A549 (cell line): ENCODE measurements around the gene PCYT2. TPM values are rescaled to one million over a fixed set of nuclear protein-coding genes. Genes with fewer than 3 reads are reported as not detected.

Experiments
- ATAC-seq, 2 experiments: fragments of 200-7000 bp in 1 of 2; fragments of >200 bp in 1 of 2; cut with Nextera tagmentation in 1 of 2; cut with Tn5 transposase in 1 of 2; 3 replicates each; pipeline versions ENCODE4 v1.8.0 to v1.9.1; 2018 to 2020; ENCODE audit warnings: mild to moderate bottlenecking in 1 of 2, moderate library complexity in 1 of 2
- CTCF ChIA-PET: fragments of 300-600 bp; sonication (Branson Sonifier 250); formaldehyde crosslinking; extraction: SDS; loops from one replicate; lab custom pipeline; 2021; ENCODE audit warnings: antibody characterized with exemption, inconsistent platforms; lab: Yijun Ruan, JAX
- POLR2A ChIA-PET: fragments of 350-600 bp; formaldehyde crosslinking; extraction: SDS; loops from one replicate; lab custom pipeline; 2021; ENCODE audit warnings: antibody characterized with exemption, inconsistent platforms; lab: Yijun Ruan, JAX
- DNase-seq, 2 experiments: peaks; one replicate each; pipeline versions ENCODE4 v3.0.0 to v3.0.0-alpha.2; 2011 to 2016; ENCODE audit warnings: low read depth in 1 of 2, low spot score in 1 of 2
- FAIRE-seq: peaks from 2 replicates; lab custom pipeline; 2011; peaks lifted over from hg19 to GRCh38; lab: Jason Lieb, UNC
- H3K27ac ChIP-seq, 2 experiments: fragments of >200 bp; sonication (Bioruptor Twin); formaldehyde crosslinking; 3 replicates each; pipeline ENCODE4 v1.5.1; 2016 to 2017
- H3K4me1 ChIP-seq: fragments of >200 bp; sonication (Bioruptor Twin); formaldehyde crosslinking; 3 replicates; pipeline ENCODE4 v1.6.1; 2016
- H3K4me2 ChIP-seq: fragments of >200 bp; sonication (Bioruptor Twin); formaldehyde crosslinking; 3 replicates; pipeline ENCODE4 v1.6.1; 2016
- H3K4me3 ChIP-seq: fragments of >200 bp; sonication (Bioruptor Twin); formaldehyde crosslinking; 3 replicates; pipeline ENCODE4 v1.5.1; 2016
- H3K9me3 ChIP-seq: fragments of >200 bp; sonication (Bioruptor Twin); formaldehyde crosslinking; 3 replicates; pipeline ENCODE4 v1.6.1; 2016
- GATA3 ChIP-seq: IDR thresholded peaks from 2 replicates; pipeline ENCODE4 v1.6.1; 2012; ENCODE audit warnings: borderline replicate concordance
- HOXA7 ChIP-seq: fragments of 250-450 bp; sonication (Bioruptor Pico); IDR thresholded peaks from 2 replicates; pipeline ENCODE4 v1.5.0; 2020; ENCODE audit warnings: mild to moderate bottlenecking, moderate library complexity
- HOXB5 ChIP-seq: fragments of 250-450 bp; sonication (Bioruptor Pico); IDR thresholded peaks from 2 replicates; pipeline ENCODE4 v1.5.0; 2020; ENCODE audit warnings: mild to moderate bottlenecking, moderate library complexity
- JUN ChIP-seq, 2 experiments: fragments of >200 bp; sonication (Bioruptor Twin); formaldehyde crosslinking; IDR thresholded peaks; 2 replicates in 1 of 2; 3 replicates in 1 of 2; pipeline ENCODE4 v1.6.1; 2016 to 2017
- POLR2A ChIP-seq: IDR thresholded peaks from 2 replicates; pipeline ENCODE4 v1.6.1; 2012; ENCODE audit warnings: mild to moderate bottlenecking, low read length
- POLR2AphosphoS2 ChIP-seq: conservative IDR thresholded peaks from 2 replicates; pipeline ENCODE4 v1.6.1; 2012; ENCODE audit warnings: low read length, improper control_type of control experiment, inconsistent platforms
- RAD21 ChIP-seq, 2 experiments: fragments of >200 bp in 1 of 2; sonication (Bioruptor Twin) in 1 of 2; formaldehyde crosslinking in 1 of 2; IDR thresholded peaks in 1 of 2; conservative IDR thresholded peaks in 1 of 2; 2 replicates in 1 of 2; 3 replicates in 1 of 2; pipeline ENCODE4 v1.6.1; 2012 to 2018; ENCODE audit warnings: inconsistent platforms in 1 of 2
- SMC3 ChIP-seq: fragments of >200 bp; sonication (Bioruptor Twin); formaldehyde crosslinking; IDR thresholded peaks from 3 replicates; pipeline ENCODE4 v1.6.1; 2018; ENCODE audit warnings: inconsistent platforms
- TFCP2L1 ChIP-seq: fragments of 250-450 bp; sonication (Bioruptor Pico); IDR thresholded peaks from 2 replicates; pipeline ENCODE4 v1.5.0; 2021; ENCODE audit warnings: mild to moderate bottlenecking
- TP53 ChIP-seq: fragments of 250-450 bp; sonication (Bioruptor Pico); IDR thresholded peaks from 2 replicates; pipeline ENCODE4 v1.5.0; 2021; ENCODE audit warnings: mild to moderate bottlenecking, moderate library complexity
- ZFP36 ChIP-seq: fragments of 450-650 bp; IDR thresholded peaks from 2 replicates; pipeline ENCODE4 v1.6.1; 2014; ENCODE audit warnings: borderline replicate concordance; ENCODE audit not compliant: partially characterized antibody
- WGBS: methylation state at CpG from one replicate; pipeline ENCODE4 v1.1.6; 2017; ENCODE audit errors: missing lambda C conversion rate; 5-methylcytosine and 5-hydroxymethylcytosine counted together
- polyA plus RNA-seq, 4 experiments: library from polyadenylated mRNA; depleted of rRNA in 3 of 4; stranded (reverse); fragments of >200 nt; fragmentation: RNase III in 1 of 4; extraction: RNeasy Plus Mini Kit Qiagen cat#74134 plus additional on column Dnase treatment in 1 of 4; gene quantifications; 2 replicates in 3 of 4; 3 replicates in 1 of 4; pipeline ENCODE4 v1.2.3, GENCODE V29; 2011 to 2017
- TF ChIP-seq, protein P1 (sequence below): IDR thresholded peaks from 2 replicates; pipeline ENCODE4 v1.6.1; 2012
- TF ChIP-seq, protein P2 (sequence below): IDR thresholded peaks from 2 replicates; pipeline ENCODE4 v1.6.1; 2012; ENCODE audit warnings: low read depth, borderline replicate concordance
- TF ChIP-seq, protein P3 (sequence below): IDR thresholded peaks from 2 replicates; pipeline ENCODE4 v1.6.1; 2012
- TF ChIP-seq, protein P4 (sequence below): fragments of 450-650 bp; IDR thresholded peaks from 2 replicates; pipeline ENCODE4 v1.6.1; 2014; ENCODE audit warnings: antibody characterized with exemption
- TF ChIP-seq, protein P5 (sequence below): fragments of 250-450 bp; sonication (Bioruptor Pico); IDR thresholded peaks from 2 replicates; pipeline ENCODE4 v1.5.0; 2020; ENCODE audit warnings: low read depth, mild to moderate bottlenecking, moderate library complexity
- TF ChIP-seq, protein P6 (sequence below): fragments of 200-600 bp; sonication (generic); IDR thresholded peaks from 2 replicates; pipeline ENCODE4 v1.6.1; 2016; ENCODE audit warnings: antibody characterized with exemption, mild to moderate bottlenecking, moderate library complexity
- TF ChIP-seq, protein P7 (sequence below): fragments of >200 bp; sonication (Bioruptor Twin); formaldehyde crosslinking; IDR thresholded peaks from 2 replicates; pipeline ENCODE4 v1.6.1; 2016
- TF ChIP-seq, protein P8 (sequence below): fragments of >200 bp; sonication (Bioruptor Twin); formaldehyde crosslinking; IDR thresholded peaks from 3 replicates; pipeline ENCODE4 v1.6.1; 2016

Gene PCYT2
- polyA plus RNA-seq, 2 of the 4 experiments (the other 2 are of a cell fraction) = 7.1 to 17.0 TPM

DNA sequence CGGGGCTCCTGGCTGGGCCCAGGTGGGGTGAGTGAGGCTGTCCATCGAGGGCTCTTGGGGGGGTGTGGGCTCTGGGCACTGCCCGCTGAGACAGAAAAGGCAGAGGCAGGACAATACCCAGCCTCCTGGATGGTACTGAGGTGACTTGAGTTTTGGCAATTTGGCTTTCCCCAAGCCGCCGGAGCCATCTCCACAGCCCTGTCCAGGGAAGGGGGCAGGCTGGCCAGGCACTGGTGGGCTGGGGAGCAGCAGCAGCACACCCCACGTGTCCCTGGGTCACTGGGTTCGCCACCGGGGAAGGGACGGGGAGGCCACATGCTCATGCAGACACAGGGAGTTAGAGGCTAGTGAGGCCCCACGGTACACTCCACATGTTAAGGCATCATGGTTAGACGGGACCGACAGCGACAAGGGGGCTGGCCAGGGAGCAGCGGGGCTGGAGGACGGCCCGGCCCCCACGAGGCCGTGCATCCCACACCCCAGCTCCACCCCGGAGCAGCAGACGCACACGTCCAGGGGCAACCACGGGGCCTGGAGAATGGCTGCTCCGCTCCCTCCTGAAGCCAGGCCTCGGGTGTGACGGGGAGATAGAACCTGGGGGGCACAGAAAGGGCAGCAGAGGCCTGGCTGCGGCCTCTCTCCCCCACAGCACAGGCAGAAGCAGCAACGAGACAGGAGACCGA, 43.1 kb downstream of the PCYT2 start:
- Histone ChIP-seq H3K27ac (peak overlapping the region; percentile 97 to 100), H3K4me1 (peaks cover 56% of the 10 kb centered on the region), H3K9me3 (no peaks in the 10 kb centered on the region), H3K4me3 (no peak overlapping the region), H3K4me2 (peak overlapping the region; percentile 97)
- DNase-seq (peak in 1 of 2 experiments; percentile 73), ATAC-seq (peak; percentile 11 to 12), FAIRE-seq (no peak)
- CTCF ChIA-PET = interaction anchor here (0.6 to 8.6 kb wide), 19 partner anchors 9 to 153 kb away, joined by 3 to 126 read pairs (median 5); partner anchors contain the start of genes CENPX and MCRIP1
- POLR2A ChIA-PET = interaction anchor here (1.5 to 1.9 kb wide), 2 partner anchors 7 to 15 kb away, joined by 3 to 4 read pairs; partner anchors contain the start of gene P4HB
- 53% methylated on average over 27 of the region's 28 CpGs for WGBS
- TF ChIP-seq, protein P1, sequence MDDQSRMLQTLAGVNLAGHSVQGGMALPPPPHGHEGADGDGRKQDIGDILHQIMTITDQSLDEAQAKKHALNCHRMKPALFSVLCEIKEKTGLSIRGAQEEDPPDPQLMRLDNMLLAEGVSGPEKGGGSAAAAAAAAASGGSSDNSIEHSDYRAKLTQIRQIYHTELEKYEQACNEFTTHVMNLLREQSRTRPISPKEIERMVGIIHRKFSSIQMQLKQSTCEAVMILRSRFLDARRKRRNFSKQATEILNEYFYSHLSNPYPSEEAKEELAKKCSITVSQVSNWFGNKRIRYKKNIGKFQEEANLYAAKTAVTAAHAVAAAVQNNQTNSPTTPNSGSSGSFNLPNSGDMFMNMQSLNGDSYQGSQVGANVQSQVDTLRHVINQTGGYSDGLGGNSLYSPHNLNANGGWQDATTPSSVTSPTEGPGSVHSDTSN = peak; percentile 17; the same call in 1 of the 2 replicates
- TF ChIP-seq HOXA7 = peak; percentile 11; the same call in 1 of the 2 replicates
- TF ChIP-seq, protein P2, sequence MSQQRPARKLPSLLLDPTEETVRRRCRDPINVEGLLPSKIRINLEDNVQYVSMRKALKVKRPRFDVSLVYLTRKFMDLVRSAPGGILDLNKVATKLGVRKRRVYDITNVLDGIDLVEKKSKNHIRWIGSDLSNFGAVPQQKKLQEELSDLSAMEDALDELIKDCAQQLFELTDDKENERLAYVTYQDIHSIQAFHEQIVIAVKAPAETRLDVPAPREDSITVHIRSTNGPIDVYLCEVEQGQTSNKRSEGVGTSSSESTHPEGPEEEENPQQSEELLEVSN = 0 out of 2 replicates have a peak, but pooled peaks have one; percentile 21
- TF ChIP-seq TP53 (CRISPR knock-in tag) = peak; percentile 29; the same call in 1 of the 2 replicates
- TF ChIP-seq, protein P3, sequence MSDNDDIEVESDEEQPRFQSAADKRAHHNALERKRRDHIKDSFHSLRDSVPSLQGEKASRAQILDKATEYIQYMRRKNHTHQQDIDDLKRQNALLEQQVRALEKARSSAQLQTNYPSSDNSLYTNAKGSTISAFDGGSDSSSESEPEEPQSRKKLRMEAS = peak; percentile 78
- no peak for TF ChIP-seq SMC3
- no peak for TF ChIP-seq RAD21 (conservative IDR thresholded peaks at IDR 0.05 in 1 of 2, IDR thresholded peaks at IDR 0.05 in 1 of 2)
- TF ChIP-seq, protein P4, sequence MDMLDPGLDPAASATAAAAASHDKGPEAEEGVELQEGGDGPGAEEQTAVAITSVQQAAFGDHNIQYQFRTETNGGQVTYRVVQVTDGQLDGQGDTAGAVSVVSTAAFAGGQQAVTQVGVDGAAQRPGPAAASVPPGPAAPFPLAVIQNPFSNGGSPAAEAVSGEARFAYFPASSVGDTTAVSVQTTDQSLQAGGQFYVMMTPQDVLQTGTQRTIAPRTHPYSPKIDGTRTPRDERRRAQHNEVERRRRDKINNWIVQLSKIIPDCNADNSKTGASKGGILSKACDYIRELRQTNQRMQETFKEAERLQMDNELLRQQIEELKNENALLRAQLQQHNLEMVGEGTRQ = 0 out of 2 replicates have a peak, but pooled peaks have one; percentile 4
- 0 out of 2 replicates have a peak, but pooled peaks have one; percentile 22 for TF ChIP-seq TFCP2L1 (CRISPR knock-in tag)
- TF ChIP-seq, protein P5, sequence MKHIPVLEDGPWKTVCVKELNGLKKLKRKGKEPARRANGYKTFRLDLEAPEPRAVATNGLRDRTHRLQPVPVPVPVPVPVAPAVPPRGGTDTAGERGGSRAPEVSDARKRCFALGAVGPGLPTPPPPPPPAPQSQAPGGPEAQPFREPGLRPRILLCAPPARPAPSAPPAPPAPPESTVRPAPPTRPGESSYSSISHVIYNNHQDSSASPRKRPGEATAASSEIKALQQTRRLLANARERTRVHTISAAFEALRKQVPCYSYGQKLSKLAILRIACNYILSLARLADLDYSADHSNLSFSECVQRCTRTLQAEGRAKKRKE (CRISPR knock-in tag) = 0 out of 2 replicates have a peak, but pooled peaks have one; percentile 3
- TF ChIP-seq, protein P6, sequence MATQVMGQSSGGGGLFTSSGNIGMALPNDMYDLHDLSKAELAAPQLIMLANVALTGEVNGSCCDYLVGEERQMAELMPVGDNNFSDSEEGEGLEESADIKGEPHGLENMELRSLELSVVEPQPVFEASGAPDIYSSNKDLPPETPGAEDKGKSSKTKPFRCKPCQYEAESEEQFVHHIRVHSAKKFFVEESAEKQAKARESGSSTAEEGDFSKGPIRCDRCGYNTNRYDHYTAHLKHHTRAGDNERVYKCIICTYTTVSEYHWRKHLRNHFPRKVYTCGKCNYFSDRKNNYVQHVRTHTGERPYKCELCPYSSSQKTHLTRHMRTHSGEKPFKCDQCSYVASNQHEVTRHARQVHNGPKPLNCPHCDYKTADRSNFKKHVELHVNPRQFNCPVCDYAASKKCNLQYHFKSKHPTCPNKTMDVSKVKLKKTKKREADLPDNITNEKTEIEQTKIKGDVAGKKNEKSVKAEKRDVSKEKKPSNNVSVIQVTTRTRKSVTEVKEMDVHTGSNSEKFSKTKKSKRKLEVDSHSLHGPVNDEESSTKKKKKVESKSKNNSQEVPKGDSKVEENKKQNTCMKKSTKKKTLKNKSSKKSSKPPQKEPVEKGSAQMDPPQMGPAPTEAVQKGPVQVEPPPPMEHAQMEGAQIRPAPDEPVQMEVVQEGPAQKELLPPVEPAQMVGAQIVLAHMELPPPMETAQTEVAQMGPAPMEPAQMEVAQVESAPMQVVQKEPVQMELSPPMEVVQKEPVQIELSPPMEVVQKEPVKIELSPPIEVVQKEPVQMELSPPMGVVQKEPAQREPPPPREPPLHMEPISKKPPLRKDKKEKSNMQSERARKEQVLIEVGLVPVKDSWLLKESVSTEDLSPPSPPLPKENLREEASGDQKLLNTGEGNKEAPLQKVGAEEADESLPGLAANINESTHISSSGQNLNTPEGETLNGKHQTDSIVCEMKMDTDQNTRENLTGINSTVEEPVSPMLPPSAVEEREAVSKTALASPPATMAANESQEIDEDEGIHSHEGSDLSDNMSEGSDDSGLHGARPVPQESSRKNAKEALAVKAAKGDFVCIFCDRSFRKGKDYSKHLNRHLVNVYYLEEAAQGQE = peak; percentile 19; the same call in 1 of the 2 replicates
- TF ChIP-seq POLR2A = peak; percentile 58
- TF ChIP-seq, protein P7, sequence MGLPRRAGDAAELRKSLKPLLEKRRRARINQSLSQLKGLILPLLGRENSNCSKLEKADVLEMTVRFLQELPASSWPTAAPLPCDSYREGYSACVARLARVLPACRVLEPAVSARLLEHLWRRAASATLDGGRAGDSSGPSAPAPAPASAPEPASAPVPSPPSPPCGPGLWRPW = no peak
- peak; percentile 14 for TF ChIP-seq GATA3
- TF ChIP-seq POLR2AphosphoS2 = peak; percentile 27; the same call in 1 of the 2 replicates
- TF ChIP-seq, protein P8, sequence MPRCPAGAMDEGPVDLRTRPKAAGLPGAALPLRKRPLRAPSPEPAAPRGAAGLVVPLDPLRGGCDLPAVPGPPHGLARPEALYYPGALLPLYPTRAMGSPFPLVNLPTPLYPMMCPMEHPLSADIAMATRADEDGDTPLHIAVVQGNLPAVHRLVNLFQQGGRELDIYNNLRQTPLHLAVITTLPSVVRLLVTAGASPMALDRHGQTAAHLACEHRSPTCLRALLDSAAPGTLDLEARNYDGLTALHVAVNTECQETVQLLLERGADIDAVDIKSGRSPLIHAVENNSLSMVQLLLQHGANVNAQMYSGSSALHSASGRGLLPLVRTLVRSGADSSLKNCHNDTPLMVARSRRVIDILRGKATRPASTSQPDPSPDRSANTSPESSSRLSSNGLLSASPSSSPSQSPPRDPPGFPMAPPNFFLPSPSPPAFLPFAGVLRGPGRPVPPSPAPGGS = peak; percentile 29; the same call in 2 of the 3 replicates
- TF ChIP-seq HOXB5 (CRISPR knock-in tag) = peak; percentile 26; the same call in 1 of the 2 replicates
- no peak for TF ChIP-seq ZFP36
- peak; percentile 22 to 94 for TF ChIP-seq JUN (IDR thresholded peaks at IDR 0.05)
- TF ChIP-seq, all 56 proteins: peak for 15
